ENCODE results near the gene HNRNPA0. TPM values are rescaled to one million over a fixed set of nuclear protein-coding genes. Genes with fewer than 3 reads are reported as not detected.

The HNRNPA0 gene
- total and polyA plus RNA-seq, 2 experiments from 2014 or later: 15.1 to 39.9 TPM

DNA sequence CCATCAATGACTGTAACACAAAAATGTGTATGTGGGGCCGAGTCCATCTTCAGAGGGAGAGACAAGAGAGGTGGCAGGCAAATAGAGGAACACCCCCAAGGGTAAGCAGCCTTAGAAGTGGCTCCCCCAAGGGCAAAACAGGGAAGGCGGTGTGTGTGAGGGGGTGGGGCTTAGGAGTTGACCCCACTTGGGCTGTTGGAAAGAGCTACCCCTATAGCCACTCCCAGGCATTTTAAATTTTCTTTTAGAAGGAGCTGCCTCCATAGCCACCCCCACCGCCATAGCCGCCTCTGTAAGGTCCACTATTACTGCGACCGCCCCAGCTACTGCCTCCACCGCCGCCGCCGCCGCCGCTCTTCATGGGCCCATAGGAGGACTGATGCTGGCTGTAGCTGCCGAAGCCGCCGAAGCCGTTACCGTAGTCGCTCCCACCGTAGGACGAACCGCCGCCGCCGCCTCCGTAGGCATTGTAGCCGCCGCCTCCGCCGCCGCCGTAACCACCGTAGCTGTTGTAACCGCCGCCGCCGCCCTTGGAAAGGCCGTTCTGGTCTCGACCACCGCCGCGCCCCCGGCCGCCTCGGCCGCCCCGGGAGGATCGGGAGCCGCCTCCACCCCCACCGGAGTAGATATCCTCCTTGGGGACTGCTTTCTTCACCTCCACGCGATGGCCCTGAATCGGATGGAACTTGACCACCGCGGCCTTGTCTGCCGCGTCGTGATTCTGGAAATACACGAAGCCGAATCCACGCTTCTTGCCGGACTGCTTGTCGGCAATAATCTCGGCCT, 1.1 kb downstream of the HNRNPA0 start:
- ATAC-seq (peak; percentile 18), DNase-seq (ENCODE audit: low spot score) (peak; percentile 72)
- Mint-ChIP-seq H3K4me3 (peak overlapping the region; percentile 92), H3K4me1 (peaks cover 18% of the 10 kb centered on the region), H3K27ac (peak overlapping the region; percentile 100), H3K9me3 (no peaks in the 10 kb centered on the region; the same call in 2 of the 3 replicates), H3K27me3 (ENCODE audit: insufficient read depth, low read depth, poor library complexity) (peaks cover 8% of the 10 kb centered on the region), H3K36me3 (ENCODE audit: low read depth) (peaks cover 42% of the 10 kb centered on the region)
- 0 out of 2 replicates have a peak, but pooled peaks cover 3% of the 10 kb centered on the region for H3F3A ChIP-seq (replicated peaks; ENCODE audit: low read depth)
- peaks cover 37% of the 10 kb centered on the region for H4K20me1 ChIP-seq (replicated peaks; ENCODE audit: insufficient read depth)
- H3K4me1 ChIP-seq (ENCODE audit: insufficient read depth): peaks cover 23% of the 10 kb centered on the region
- peak overlapping the region; percentile 61 for H3K4me3 ChIP-seq
- peaks cover 48% of the 10 kb centered on the region for H3K79me2 ChIP-seq (replicated peaks; ENCODE audit: insufficient read depth)
- no peaks in the 10 kb centered on the region for H3K9me2 ChIP-seq (ENCODE audit: insufficient read depth)
- peak overlapping the region; percentile 99 for H3K27ac ChIP-seq (ENCODE audit: low read depth)
- no peak overlapping the region for H2AFZ ChIP-seq
- TF ChIP-seq JUNB (IDR thresholded peaks at IDR 0.05; ENCODE audit: unreplicated experiment) (no peak), ZNF114 (CRISPR knock-in tag; IDR thresholded peaks at IDR 0.05) (no peak), CREB1 (CRISPR knock-in tag; IDR thresholded peaks at IDR 0.05; ENCODE audit: low read depth) (no peak), ETS1 (IDR thresholded peaks at IDR 0.05) (no peak), POLR2AphosphoS5 (IDR thresholded peaks at IDR 0.05; ENCODE audit: low read depth) (no peak), EZH2 (IDR thresholded peaks at IDR 0.05; ENCODE audit: low read depth, unreplicated experiment) (no peak), ZNF331 (CRISPR knock-in tag; IDR thresholded peaks at IDR 0.05; ENCODE audit: low read depth) (no peak), EZH2phosphoT487 (IDR thresholded peaks at IDR 0.05; ENCODE audit: unreplicated experiment) (no peak), STAT1 (IDR thresholded peaks at IDR 0.05; ENCODE audit: unreplicated experiment) (no peak), NANOG (IDR thresholded peaks at IDR 0.05; ENCODE audit: borderline replicate concordance) (no peak)
- TF ChIP-seq, protein P1, sequence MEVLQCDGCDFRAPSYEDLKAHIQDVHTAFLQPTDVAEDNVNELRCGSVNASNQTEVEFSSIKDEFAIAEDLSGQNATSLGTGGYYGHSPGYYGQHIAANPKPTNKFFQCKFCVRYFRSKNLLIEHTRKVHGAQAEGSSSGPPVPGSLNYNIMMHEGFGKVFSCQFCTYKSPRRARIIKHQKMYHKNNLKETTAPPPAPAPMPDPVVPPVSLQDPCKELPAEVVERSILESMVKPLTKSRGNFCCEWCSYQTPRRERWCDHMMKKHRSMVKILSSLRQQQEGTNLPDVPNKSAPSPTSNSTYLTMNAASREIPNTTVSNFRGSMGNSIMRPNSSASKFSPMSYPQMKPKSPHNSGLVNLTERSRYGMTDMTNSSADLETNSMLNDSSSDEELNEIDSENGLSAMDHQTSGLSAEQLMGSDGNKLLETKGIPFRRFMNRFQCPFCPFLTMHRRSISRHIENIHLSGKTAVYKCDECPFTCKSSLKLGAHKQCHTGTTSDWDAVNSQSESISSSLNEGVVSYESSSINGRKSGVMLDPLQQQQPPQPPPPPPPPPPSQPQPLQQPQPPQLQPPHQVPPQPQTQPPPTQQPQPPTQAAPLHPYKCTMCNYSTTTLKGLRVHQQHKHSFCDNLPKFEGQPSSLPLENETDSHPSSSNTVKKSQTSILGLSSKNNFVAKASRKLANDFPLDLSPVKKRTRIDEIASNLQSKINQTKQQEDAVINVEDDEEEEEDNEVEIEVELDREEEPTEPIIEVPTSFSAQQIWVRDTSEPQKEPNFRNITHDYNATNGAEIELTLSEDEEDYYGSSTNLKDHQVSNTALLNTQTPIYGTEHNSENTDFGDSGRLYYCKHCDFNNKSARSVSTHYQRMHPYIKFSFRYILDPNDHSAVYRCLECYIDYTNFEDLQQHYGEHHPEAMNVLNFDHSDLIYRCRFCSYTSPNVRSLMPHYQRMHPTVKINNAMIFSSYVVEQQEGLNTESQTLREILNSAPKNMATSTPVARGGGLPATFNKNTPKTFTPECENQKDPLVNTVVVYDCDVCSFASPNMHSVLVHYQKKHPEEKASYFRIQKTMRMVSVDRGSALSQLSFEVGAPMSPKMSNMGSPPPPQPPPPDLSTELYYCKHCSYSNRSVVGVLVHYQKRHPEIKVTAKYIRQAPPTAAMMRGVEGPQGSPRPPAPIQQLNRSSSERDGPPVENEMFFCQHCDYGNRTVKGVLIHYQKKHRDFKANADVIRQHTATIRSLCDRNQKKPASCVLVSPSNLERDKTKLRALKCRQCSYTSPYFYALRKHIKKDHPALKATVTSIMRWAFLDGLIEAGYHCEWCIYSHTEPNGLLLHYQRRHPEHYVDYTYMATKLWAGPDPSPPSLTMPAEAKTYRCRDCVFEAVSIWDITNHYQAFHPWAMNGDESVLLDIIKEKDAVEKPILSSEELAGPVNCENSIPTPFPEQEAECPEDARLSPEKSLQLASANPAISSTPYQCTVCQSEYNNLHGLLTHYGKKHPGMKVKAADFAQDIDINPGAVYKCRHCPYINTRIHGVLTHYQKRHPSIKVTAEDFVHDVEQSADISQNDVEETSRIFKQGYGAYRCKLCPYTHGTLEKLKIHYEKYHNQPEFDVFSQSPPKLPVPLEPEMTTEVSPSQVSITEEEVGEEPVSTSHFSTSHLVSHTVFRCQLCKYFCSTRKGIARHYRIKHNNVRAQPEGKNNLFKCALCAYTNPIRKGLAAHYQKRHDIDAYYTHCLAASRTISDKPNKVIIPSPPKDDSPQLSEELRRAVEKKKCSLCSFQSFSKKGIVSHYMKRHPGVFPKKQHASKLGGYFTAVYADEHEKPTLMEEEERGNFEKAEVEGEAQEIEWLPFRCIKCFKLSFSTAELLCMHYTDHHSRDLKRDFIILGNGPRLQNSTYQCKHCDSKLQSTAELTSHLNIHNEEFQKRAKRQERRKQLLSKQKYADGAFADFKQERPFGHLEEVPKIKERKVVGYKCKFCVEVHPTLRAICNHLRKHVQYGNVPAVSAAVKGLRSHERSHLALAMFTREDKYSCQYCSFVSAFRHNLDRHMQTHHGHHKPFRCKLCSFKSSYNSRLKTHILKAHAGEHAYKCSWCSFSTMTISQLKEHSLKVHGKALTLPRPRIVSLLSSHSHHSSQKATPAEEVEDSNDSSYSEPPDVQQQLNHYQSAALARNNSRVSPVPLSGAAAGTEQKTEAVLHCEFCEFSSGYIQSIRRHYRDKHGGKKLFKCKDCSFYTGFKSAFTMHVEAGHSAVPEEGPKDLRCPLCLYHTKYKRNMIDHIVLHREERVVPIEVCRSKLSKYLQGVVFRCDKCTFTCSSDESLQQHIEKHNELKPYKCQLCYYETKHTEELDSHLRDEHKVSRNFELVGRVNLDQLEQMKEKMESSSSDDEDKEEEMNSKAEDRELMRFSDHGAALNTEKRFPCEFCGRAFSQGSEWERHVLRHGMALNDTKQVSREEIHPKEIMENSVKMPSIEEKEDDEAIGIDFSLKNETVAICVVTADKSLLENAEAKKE (CRISPR knock-in tag; IDR thresholded peaks at IDR 0.05): no peak
- TF ChIP-seq, protein P2, sequence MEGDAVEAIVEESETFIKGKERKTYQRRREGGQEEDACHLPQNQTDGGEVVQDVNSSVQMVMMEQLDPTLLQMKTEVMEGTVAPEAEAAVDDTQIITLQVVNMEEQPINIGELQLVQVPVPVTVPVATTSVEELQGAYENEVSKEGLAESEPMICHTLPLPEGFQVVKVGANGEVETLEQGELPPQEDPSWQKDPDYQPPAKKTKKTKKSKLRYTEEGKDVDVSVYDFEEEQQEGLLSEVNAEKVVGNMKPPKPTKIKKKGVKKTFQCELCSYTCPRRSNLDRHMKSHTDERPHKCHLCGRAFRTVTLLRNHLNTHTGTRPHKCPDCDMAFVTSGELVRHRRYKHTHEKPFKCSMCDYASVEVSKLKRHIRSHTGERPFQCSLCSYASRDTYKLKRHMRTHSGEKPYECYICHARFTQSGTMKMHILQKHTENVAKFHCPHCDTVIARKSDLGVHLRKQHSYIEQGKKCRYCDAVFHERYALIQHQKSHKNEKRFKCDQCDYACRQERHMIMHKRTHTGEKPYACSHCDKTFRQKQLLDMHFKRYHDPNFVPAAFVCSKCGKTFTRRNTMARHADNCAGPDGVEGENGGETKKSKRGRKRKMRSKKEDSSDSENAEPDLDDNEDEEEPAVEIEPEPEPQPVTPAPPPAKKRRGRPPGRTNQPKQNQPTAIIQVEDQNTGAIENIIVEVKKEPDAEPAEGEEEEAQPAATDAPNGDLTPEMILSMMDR (conservative IDR thresholded peaks at IDR 0.05; ENCODE audit: low read depth in 2 of 2): no peak
- TF ChIP-seq, protein P3, sequence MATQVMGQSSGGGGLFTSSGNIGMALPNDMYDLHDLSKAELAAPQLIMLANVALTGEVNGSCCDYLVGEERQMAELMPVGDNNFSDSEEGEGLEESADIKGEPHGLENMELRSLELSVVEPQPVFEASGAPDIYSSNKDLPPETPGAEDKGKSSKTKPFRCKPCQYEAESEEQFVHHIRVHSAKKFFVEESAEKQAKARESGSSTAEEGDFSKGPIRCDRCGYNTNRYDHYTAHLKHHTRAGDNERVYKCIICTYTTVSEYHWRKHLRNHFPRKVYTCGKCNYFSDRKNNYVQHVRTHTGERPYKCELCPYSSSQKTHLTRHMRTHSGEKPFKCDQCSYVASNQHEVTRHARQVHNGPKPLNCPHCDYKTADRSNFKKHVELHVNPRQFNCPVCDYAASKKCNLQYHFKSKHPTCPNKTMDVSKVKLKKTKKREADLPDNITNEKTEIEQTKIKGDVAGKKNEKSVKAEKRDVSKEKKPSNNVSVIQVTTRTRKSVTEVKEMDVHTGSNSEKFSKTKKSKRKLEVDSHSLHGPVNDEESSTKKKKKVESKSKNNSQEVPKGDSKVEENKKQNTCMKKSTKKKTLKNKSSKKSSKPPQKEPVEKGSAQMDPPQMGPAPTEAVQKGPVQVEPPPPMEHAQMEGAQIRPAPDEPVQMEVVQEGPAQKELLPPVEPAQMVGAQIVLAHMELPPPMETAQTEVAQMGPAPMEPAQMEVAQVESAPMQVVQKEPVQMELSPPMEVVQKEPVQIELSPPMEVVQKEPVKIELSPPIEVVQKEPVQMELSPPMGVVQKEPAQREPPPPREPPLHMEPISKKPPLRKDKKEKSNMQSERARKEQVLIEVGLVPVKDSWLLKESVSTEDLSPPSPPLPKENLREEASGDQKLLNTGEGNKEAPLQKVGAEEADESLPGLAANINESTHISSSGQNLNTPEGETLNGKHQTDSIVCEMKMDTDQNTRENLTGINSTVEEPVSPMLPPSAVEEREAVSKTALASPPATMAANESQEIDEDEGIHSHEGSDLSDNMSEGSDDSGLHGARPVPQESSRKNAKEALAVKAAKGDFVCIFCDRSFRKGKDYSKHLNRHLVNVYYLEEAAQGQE (IDR thresholded peaks at IDR 0.05; ENCODE audit: unreplicated experiment): no peak
- H3K27me3 ChIP-seq (ENCODE audit: insufficient read depth): no peaks in the 10 kb centered on the region
- peak overlapping the region; percentile 75 for H3K4me2 ChIP-seq
- H3K36me3 ChIP-seq (ENCODE audit: insufficient read depth): no peaks in the 10 kb centered on the region

Measured in GM23338 (cell line).